ENCODE results near the gene RAET1L. TPM values are rescaled to one million over a fixed set of nuclear protein-coding genes. Genes with fewer than 3 reads are reported as not detected.

The RAET1L gene
- total and polyA plus RNA-seq, 10 of the 15 experiments (the other 5 are each of a cell fraction or from before 2014, with no cell fraction given): not detected

DNA sequence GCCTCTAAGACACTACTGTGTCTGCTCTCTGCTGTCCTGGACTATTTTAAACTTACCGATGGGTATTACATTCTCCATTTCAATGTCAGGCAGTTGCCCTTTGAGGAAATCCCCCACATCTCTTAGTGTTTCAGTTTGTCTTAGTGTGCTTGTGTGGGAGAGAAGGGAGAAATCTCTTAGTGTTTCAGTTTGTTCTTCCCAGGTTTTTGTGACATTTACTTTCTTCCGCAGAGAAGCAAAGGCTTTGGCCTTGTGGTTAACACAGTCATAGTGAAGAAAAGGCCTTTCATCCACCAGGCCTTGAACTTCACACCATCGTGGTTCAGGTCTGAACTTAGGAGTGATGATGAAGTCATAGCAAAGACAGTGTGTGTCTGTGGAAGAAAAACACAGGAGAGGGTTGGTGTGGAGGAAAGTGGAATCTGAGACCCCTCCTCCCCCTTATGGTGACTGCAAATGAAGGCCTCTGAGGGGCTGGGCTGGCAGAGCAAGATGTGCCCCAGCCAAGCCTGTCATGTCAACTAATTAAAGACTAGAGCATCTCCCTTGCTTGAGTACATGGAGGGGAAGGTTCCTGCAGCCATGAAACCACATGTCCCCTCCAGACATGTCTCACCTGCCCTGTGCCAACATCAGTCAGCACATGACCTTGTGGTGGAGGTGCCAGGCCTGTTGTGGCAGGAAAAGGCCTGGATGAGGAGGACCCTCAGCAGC is 23.9 kb downstream of the RAET1L start (continued):
- TF ChIP-seq SMAD5 (IDR thresholded peaks at IDR 0.05; ENCODE audit: low read depth) (no peak), JUND (IDR thresholded peaks at IDR 0.05; ENCODE audit: low read depth, low read length) (no peak), KDM1A (IDR thresholded peaks at IDR 0.05; ENCODE audit: borderline replicate concordance) (no peak), IKZF2 (IDR thresholded peaks at IDR 0.05) (peak; percentile 97 to 98), ETV6 (conservative IDR thresholded peaks at IDR 0.05 in 1 of 2, IDR thresholded peaks at IDR 0.05 in 1 of 2; ENCODE audit: borderline replicate concordance in 1 of 2, low read depth in 1 of 2) (no peak), KAT2A (conservative IDR thresholded peaks at IDR 0.05; ENCODE audit: control insufficient read depth, low read depth, low read length) (no peak), BMI1 (IDR thresholded peaks at IDR 0.05; ENCODE audit: borderline replicate concordance) (peak; percentile 49; the same call in 1 of the 2 replicates), EP300 (IDR thresholded peaks at IDR 0.05; ENCODE audit: borderline replicate concordance in 1 of 2, control insufficient read depth in 1 of 2, low read depth in 2 of 2, low read length in 2 of 2) (peak; percentile 16 to 36; a peak in 1 of 4 replicates), TCF3 (IDR thresholded peaks at IDR 0.05; ENCODE audit: borderline replicate concordance, insufficient read depth, low read depth, low read length) (no peak), ZNF622 (IDR thresholded peaks at IDR 0.05) (no peak)
- TF ChIP-seq, protein P1, sequence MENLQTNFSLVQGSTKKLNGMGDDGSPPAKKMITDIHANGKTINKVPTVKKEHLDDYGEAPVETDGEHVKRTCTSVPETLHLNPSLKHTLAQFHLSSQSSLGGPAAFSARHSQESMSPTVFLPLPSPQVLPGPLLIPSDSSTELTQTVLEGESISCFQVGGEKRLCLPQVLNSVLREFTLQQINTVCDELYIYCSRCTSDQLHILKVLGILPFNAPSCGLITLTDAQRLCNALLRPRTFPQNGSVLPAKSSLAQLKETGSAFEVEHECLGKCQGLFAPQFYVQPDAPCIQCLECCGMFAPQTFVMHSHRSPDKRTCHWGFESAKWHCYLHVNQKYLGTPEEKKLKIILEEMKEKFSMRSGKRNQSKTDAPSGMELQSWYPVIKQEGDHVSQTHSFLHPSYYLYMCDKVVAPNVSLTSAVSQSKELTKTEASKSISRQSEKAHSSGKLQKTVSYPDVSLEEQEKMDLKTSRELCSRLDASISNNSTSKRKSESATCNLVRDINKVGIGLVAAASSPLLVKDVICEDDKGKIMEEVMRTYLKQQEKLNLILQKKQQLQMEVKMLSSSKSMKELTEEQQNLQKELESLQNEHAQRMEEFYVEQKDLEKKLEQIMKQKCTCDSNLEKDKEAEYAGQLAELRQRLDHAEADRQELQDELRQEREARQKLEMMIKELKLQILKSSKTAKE (IDR thresholded peaks at IDR 0.05; ENCODE audit: low read depth, poor library complexity, severe bottlenecking): peak; percentile 77
- TF ChIP-seq, protein P2, sequence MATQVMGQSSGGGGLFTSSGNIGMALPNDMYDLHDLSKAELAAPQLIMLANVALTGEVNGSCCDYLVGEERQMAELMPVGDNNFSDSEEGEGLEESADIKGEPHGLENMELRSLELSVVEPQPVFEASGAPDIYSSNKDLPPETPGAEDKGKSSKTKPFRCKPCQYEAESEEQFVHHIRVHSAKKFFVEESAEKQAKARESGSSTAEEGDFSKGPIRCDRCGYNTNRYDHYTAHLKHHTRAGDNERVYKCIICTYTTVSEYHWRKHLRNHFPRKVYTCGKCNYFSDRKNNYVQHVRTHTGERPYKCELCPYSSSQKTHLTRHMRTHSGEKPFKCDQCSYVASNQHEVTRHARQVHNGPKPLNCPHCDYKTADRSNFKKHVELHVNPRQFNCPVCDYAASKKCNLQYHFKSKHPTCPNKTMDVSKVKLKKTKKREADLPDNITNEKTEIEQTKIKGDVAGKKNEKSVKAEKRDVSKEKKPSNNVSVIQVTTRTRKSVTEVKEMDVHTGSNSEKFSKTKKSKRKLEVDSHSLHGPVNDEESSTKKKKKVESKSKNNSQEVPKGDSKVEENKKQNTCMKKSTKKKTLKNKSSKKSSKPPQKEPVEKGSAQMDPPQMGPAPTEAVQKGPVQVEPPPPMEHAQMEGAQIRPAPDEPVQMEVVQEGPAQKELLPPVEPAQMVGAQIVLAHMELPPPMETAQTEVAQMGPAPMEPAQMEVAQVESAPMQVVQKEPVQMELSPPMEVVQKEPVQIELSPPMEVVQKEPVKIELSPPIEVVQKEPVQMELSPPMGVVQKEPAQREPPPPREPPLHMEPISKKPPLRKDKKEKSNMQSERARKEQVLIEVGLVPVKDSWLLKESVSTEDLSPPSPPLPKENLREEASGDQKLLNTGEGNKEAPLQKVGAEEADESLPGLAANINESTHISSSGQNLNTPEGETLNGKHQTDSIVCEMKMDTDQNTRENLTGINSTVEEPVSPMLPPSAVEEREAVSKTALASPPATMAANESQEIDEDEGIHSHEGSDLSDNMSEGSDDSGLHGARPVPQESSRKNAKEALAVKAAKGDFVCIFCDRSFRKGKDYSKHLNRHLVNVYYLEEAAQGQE (IDR thresholded peaks at IDR 0.05; ENCODE audit: low read depth, low read length): no peak
